GM12865 (cell line): ENCODE measurements around the gene SH3TC1.

ENCODE experiments used
- DNase-seq: peaks from one replicate; pipeline ENCODE4 v3.0.0; 2010; ENCODE audit warnings: low read depth
- H3K4me3 ChIP-seq: 2 replicates; pipeline ENCODE4 v1.5.1; 2011; ENCODE audit warnings: mild to moderate bottlenecking, low read depth, low read length, control low read depth
- TF ChIP-seq, protein P1 (sequence below): IDR thresholded peaks from 2 replicates; pipeline ENCODE4 v1.5.1; 2011; ENCODE audit warnings: low read length, control low read depth, low read depth, inconsistent platforms; ENCODE audit not compliant: insufficient read depth; ENCODE audit errors: missing control alignments

Gene SH3TC1

DNA sequence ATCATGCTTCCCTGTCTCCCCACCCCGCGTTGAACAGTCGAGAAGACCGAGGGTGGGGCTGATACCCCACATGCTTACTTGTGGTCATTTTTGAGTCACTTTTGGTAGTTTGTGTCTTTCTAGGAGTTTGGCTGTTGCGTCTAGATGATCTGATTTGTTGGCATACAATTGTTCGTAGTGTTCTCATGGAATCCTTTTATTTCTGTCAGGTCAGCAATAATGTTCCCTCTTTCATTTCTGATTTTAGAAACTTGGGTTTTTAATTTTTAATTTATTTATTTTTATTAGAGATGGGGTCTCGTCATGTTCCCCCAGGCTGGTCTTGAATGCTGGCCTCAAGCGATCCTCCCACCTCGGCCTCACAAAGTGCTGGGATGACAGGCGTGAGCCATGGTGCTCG is 30.9 kb downstream of the SH3TC1 start:
- H3K4me3 ChIP-seq: no peak overlapping the region
- TF ChIP-seq, protein P1, sequence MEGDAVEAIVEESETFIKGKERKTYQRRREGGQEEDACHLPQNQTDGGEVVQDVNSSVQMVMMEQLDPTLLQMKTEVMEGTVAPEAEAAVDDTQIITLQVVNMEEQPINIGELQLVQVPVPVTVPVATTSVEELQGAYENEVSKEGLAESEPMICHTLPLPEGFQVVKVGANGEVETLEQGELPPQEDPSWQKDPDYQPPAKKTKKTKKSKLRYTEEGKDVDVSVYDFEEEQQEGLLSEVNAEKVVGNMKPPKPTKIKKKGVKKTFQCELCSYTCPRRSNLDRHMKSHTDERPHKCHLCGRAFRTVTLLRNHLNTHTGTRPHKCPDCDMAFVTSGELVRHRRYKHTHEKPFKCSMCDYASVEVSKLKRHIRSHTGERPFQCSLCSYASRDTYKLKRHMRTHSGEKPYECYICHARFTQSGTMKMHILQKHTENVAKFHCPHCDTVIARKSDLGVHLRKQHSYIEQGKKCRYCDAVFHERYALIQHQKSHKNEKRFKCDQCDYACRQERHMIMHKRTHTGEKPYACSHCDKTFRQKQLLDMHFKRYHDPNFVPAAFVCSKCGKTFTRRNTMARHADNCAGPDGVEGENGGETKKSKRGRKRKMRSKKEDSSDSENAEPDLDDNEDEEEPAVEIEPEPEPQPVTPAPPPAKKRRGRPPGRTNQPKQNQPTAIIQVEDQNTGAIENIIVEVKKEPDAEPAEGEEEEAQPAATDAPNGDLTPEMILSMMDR: no peak
- DNase-seq: no peak

DNA sequence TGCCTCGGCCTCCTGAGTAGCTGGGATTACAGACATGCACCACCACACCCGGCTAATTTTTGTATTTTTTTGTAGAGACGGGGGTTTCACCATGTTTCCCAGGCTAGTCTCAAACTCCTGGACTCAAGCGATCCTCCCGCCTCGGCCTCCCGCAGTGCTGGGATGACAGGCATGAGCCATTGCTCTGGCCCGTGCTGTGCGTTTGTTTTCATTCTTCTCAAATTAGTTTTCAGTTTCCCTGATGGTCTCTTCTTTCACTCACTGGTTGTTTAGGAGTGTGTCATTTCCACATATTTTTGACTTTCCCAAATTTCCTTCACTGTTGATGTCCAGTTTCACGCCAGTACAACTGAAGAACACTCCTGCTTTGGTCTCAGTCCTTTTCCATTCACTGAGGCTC is 31.8 kb downstream of the SH3TC1 start:
- TF ChIP-seq, protein P1: no peak
- H3K4me3 ChIP-seq: no peak overlapping the region
- DNase-seq: no peak

DNA sequence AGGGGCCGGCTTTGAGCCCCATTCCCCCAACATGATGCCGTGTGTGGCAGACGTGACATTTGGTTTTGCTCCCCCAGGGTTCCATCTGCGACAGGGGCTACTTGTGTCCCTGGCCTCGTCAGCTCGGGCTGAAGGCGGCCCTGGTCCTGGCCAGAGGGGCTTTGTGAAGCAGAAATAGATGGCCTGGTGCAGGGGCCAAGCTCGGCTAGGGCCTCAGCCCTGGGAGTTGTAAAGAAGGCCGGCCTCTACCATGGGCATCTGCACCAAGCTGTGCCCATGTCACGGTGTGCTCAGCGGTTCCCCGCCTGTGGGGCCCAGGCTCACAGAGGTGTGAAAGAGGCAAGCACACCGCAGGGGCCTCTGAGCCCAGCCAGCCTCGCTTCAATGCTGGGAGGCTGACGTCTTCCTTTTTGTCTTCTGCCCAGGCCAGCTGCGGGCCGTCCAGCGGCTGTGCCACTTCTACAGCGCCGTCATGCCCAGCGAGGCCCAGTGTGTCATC is 32.5 kb downstream of the SH3TC1 start:
- TF ChIP-seq, protein P1: no peak
- DNase-seq: no peak
- no peak overlapping the region for H3K4me3 ChIP-seq

DNA sequence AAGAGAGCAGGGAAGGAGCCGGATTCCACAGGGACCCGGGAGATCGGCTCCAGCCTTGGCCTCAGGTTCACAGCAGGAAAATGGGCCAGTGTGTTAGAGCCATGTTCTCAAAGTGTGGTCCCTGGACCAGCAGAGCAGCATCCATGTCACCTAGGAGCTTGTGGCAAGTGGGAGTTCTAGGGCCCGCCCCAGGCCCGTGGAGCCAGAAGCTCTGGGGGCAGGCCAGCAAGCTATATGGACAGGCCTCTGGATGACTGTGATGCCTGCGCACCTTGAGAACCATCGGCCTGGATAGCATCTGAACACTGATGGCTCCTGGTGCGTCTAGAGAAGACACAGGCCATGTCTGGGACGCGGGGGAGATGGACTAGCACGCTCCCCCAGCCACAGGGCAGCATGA is 33.7 kb downstream of the SH3TC1 start:
- no peak overlapping the region for H3K4me3 ChIP-seq
- TF ChIP-seq, protein P1: no peak
- DNase-seq: no peak

DNA sequence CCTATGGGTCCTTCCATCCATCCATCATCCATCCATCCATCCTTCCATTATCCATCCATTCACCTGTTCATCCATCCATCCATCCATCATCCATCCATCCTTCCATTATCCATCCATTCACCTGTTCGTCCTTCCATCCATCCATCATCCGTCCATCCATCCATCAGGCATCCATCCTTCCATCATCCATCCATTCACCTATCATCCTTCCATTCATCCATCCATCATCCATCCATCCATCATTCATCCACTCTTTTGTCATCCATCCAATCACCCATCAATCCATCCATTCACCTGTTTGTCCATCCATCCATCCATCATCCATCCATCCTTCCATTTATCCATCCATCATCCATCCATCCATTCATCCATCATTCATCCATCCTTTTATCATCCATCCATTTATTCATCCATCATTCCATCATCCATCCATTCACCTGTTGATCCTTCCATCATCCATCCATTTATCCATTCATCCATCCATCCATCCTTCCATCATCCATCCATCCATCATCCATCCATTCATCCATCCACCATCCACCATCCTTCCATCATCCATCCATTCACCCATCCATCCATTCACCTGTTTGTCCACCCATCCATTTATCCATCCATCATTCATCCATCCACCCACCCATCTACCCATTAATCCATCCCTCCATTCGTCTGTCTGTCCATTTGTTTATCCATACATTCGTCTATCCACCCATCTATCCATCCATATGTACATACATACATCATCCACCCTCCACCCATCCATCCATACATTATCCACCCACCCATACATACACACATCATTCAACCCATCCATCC is 34.8 kb downstream of the SH3TC1 start:
- H3K4me3 ChIP-seq: no peak overlapping the region
- TF ChIP-seq, protein P1: no peak
- no peak for DNase-seq

DNA sequence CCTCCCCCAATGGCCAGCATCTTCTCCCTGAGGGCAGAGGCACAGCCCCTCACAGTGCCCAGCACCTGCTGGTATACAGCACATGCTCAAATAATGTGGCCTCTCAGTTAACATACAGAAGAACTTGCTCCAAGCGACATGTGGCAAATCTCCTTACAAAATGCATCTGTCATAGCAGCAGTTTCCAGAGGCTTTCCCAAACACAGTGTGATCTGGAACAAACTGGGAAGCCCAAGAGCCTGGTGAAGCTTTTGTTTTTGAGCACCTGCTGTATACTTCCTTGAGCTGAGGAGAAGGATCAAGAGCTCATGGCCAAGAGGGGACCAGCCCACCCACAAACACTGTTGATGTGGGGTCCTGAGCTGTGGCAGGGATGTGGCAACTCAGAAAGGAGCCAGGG is 35.6 kb downstream of the SH3TC1 start:
- no peak for DNase-seq
- H3K4me3 ChIP-seq: no peak overlapping the region
- TF ChIP-seq, protein P1: no peak

DNA sequence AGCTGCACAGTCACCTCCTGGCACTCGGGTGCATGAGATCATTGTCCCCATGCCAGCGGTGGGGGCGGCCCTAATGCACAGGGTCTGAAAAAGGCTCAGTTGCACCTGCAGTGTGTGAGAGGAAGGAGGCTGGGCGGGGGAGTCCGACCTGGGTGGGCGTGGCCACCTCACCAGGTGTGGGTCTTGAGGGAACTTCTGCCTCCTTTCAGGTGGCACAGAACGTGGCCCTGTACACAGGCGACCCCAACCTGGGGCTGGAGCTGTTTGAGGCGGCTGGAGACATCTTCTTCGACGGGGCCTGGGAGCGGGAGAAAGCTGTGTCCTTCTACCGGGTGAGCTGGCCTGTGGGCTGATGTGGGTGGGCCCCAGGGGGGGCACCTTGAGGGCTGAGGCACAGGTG is 36.1 kb downstream of the SH3TC1 start:
- no peak for DNase-seq
- no peak overlapping the region for H3K4me3 ChIP-seq
- TF ChIP-seq, protein P1: no peak
